H9 (cell line): ENCODE data around the gene VASP. TPM values are rescaled to one million over a fixed set of nuclear protein-coding genes. Genes with fewer than 3 reads are reported as not detected.

Experiments
- DNase-seq: peaks from one replicate; pipeline ENCODE4 v3.0.0-alpha.2; 2017
- H2AFZ ChIP-seq: one replicate; pipeline ENCODE4 v1.6.1; 2013; ENCODE audit warnings: mild to moderate bottlenecking, low read length, control low read depth, moderate library complexity
- H2AK5ac ChIP-seq: 2 replicates; pipeline ENCODE4 v1.6.1; 2013; ENCODE audit warnings: low read length, control low read depth, mixed read lengths; ENCODE audit not compliant: insufficient read length
- H2BK120ac ChIP-seq: one replicate; pipeline ENCODE4 v1.6.1; 2013; ENCODE audit warnings: low read depth, mild to moderate bottlenecking, low read length, control low read depth, inconsistent platforms; ENCODE audit not compliant: poor library complexity, severe bottlenecking
- H2BK12ac ChIP-seq: 2 replicates; pipeline ENCODE4 v1.6.1; 2013; ENCODE audit warnings: low read length, control low read depth, mixed read lengths, low read depth; ENCODE audit not compliant: insufficient read length
- H2BK15ac ChIP-seq: 2 replicates; pipeline ENCODE4 v1.6.1; 2013; ENCODE audit warnings: low read depth, low read length, control low read depth
- H2BK20ac ChIP-seq: one replicate; pipeline ENCODE4 v1.6.1; 2013; ENCODE audit warnings: low read depth, mild to moderate bottlenecking, low read length, control low read depth, inconsistent platforms; ENCODE audit not compliant: poor library complexity, severe bottlenecking
- H2BK5ac ChIP-seq: 2 replicates; pipeline ENCODE4 v1.6.1; 2013; ENCODE audit warnings: low read length, control low read depth, mixed read lengths; ENCODE audit not compliant: insufficient read length
- H3K14ac ChIP-seq: 2 replicates; pipeline ENCODE4 v1.6.1; 2013; ENCODE audit warnings: low read length, control low read depth; ENCODE audit not compliant: insufficient read depth
- H3K18ac ChIP-seq: 2 replicates; pipeline ENCODE4 v1.6.1; 2013; ENCODE audit warnings: low read depth, mild to moderate bottlenecking, mixed read lengths, low read length, control low read depth; ENCODE audit not compliant: insufficient read length
- H3K23ac ChIP-seq: 2 replicates; pipeline ENCODE4 v1.6.1; 2013; ENCODE audit warnings: low read length, control low read depth, mixed read lengths, low read depth; ENCODE audit not compliant: insufficient read length
- H3K23me2 ChIP-seq: 2 replicates; pipeline ENCODE4 v1.6.1; 2013; ENCODE audit warnings: low read depth, mild to moderate bottlenecking, mixed read lengths, low read length, control low read depth; ENCODE audit not compliant: insufficient read length, poor library complexity, severe bottlenecking
- H3K27ac ChIP-seq: 2 replicates; pipeline ENCODE4 v1.5.1; 2013; ENCODE audit warnings: low read length, control low read depth, mixed read lengths, low read depth; ENCODE audit not compliant: insufficient read length
- H3K27me3 ChIP-seq: 2 replicates; pipeline ENCODE4 v1.6.1; 2013; ENCODE audit warnings: low read length, control low read depth, inconsistent platforms; ENCODE audit not compliant: insufficient read depth
- H3K4ac ChIP-seq: 2 replicates; pipeline ENCODE4 v1.6.1; 2013; ENCODE audit warnings: low read depth, mild to moderate bottlenecking, control low read depth, inconsistent platforms, low read length, moderate library complexity
- H3K4me1 ChIP-seq: 2 replicates; pipeline ENCODE4 v1.6.1; 2013; ENCODE audit warnings: low read length, control low read depth, inconsistent platforms; ENCODE audit not compliant: insufficient read depth
- H3K4me2 ChIP-seq: 2 replicates; pipeline ENCODE4 v1.6.1; 2013; ENCODE audit warnings: low read length, control low read depth, mixed read lengths; ENCODE audit not compliant: insufficient read length, insufficient read depth
- H3K56ac ChIP-seq: 2 replicates; pipeline ENCODE4 v1.6.1; 2013; ENCODE audit warnings: low read depth, mild to moderate bottlenecking, mixed read lengths, low read length, control low read depth; ENCODE audit not compliant: insufficient read length
- H3K79me1 ChIP-seq: 2 replicates; pipeline ENCODE4 v1.6.1; 2013; ENCODE audit warnings: low read depth, mild to moderate bottlenecking, moderate library complexity, low read length, control low read depth, inconsistent platforms; ENCODE audit not compliant: insufficient read depth, poor library complexity, severe bottlenecking
- H3K79me2 ChIP-seq: 2 replicates; pipeline ENCODE4 v1.6.1; 2013; ENCODE audit warnings: low read length, control low read depth, inconsistent platforms; ENCODE audit not compliant: insufficient read depth
- H3K9ac ChIP-seq: 2 replicates; pipeline ENCODE4 v1.6.1; 2013; ENCODE audit warnings: low read length, control low read depth, mixed read lengths; ENCODE audit not compliant: insufficient read length; ENCODE audit errors: extremely low read depth
- H3K9me3 ChIP-seq: one replicate; pipeline ENCODE4 v1.6.1; 2013; ENCODE audit warnings: low read depth, low read length, inconsistent platforms; ENCODE audit not compliant: control insufficient read depth
- H3T11ph ChIP-seq: one replicate; pipeline ENCODE4 v1.6.1; 2013; ENCODE audit warnings: mild to moderate bottlenecking, low read length, control low read depth, inconsistent platforms
- H4K20me1 ChIP-seq: one replicate; pipeline ENCODE4 v1.6.1; 2013; ENCODE audit not compliant: control insufficient read depth, insufficient read length, insufficient read depth
- H4K5ac ChIP-seq: 2 replicates; pipeline ENCODE4 v1.6.1; 2013; ENCODE audit warnings: low read depth, mild to moderate bottlenecking, mixed read lengths, low read length, control low read depth; ENCODE audit not compliant: insufficient read length
- H4K8ac ChIP-seq: replicated peaks from 2 replicates; pipeline ENCODE4 v1.6.1; 2013; ENCODE audit warnings: low read length, control low read depth, mixed read lengths, low read depth; ENCODE audit not compliant: insufficient read length
- H4K91ac ChIP-seq: 2 replicates; pipeline ENCODE4 v1.6.1; 2013; ENCODE audit warnings: low read depth, mild to moderate bottlenecking, moderate library complexity, mixed read lengths, low read length, control low read depth; ENCODE audit not compliant: insufficient read length
- H3K27ac Mint-ChIP-seq, 3 experiments: 2 replicates in 2 of 3; 3 replicates in 1 of 3; pipeline ENCODE4 v1.8.0; 2020 to 2021; ENCODE audit warnings: mixed read lengths in 3 of 3, mild to moderate bottlenecking in 1 of 3, moderate library complexity in 1 of 3
- H3K27me3 Mint-ChIP-seq: 2 replicates; pipeline ENCODE4 v1.8.0; 2021; ENCODE audit warnings: low read depth, mild to moderate bottlenecking, moderate library complexity, mixed read lengths
- H3K36me3 Mint-ChIP-seq, 3 experiments: 2 replicates in 2 of 3; 3 replicates in 1 of 3; pipeline ENCODE4 v1.8.0; 2020 to 2021; ENCODE audit warnings: low read depth in 3 of 3, mixed read lengths in 3 of 3; ENCODE audit not compliant: insufficient read depth in 1 of 3
- H3K4me1 Mint-ChIP-seq, 2 experiments: 2 replicates each; pipeline ENCODE4 v1.8.0; 2020; ENCODE audit warnings: mixed read lengths in 2 of 2
- H3K4me3 Mint-ChIP-seq, 2 experiments: 2 replicates in 1 of 2; 3 replicates in 1 of 2; pipeline ENCODE4 v1.8.0; 2020 to 2021; ENCODE audit warnings: mild to moderate bottlenecking in 2 of 2, mixed read lengths in 2 of 2, moderate library complexity in 1 of 2
- H3K9me3 Mint-ChIP-seq, 2 experiments: 2 replicates in 1 of 2; 3 replicates in 1 of 2; pipeline ENCODE4 v1.8.0; 2020; ENCODE audit warnings: mild to moderate bottlenecking in 2 of 2, mixed read lengths in 2 of 2, moderate library complexity in 1 of 2
- WGBS: extraction: QIAGEN DNeasy Blood & Tissue Kit; methylation state at CpG from one replicate; pipeline ENCODE4 v1.1.7; 2013; ENCODE audit warnings: missing lambda C conversion rate, low lambda C conversion rate, mixed read lengths; ENCODE audit not compliant: insufficient read length; ENCODE audit errors: extremely low coverage; 5-methylcytosine and 5-hydroxymethylcytosine counted together
- total RNA-seq: library from RNA; stranded (reverse); gene quantifications from 2 replicates; pipeline ENCODE4 v1.2.1, GENCODE V29; 2021
- TF ChIP-seq, protein P1 (sequence below): fragments of 200-600 bp; sonication (generic); conservative IDR thresholded peaks from 3 replicates; pipeline ENCODE4 v1.8.0; 2021; ENCODE audit warnings: antibody characterized with exemption, mild to moderate bottlenecking

The VASP gene
- total RNA-seq, 1 experiment from 2014 or later: 157 TPM

DNA sequence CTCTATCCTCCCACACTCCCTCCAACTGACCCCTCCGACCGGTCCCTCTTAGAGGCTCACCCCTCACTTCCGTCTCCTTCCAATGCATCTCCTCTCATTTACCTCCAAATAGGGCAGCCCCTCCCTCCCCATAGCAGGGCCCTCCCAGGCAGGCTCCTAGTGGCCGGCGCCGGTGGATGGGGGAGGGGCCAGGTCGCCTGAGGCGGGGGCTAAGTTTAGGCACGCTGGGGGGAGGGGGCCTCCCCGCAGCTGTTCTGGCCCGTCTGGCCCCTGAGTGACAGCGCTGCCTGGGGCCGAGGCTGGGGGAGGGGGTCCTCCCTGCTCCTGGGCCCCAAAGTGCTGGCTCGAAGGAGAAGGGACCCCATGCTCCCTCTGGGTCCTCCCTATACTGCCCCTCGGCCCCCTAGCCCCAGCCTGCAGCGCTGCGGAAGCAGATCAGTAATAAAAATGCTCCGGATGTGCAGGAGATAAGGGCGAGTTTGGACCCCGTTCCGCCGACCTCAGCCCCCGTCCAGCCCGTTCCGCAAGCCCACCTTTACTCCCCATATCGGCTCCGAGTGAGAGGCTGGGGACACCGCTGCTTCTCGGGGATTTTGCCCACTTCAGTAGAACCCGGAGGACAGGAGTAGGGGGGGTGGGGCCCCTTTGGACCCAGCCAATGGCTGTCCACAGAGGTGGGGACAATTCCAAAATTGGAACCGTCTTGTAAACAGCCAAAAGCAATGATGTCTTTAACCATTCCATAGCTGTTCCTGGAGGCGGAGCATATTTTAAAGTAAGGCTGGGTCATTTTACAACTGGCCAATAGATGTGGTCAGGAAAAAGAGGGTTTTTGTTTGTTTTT is 14.4 kb upstream of the VASP start:
- Histone ChIP-seq H2AFZ (no peak overlapping the region), H3K27me3 (no peaks in the 10 kb centered on the region; the same call in 1 of the 2 replicates), H4K5ac (no peak overlapping the region), H2BK120ac (no peak overlapping the region), H3K9ac (no peak overlapping the region), H3K14ac (peak overlapping the region; percentile 81), H2BK5ac (no peak overlapping the region), H4K20me1 (no peaks in the 10 kb centered on the region), H2BK12ac (no peak overlapping the region), H3K4ac (no peak overlapping the region), H3K79me2 (no peaks in the 10 kb centered on the region), H2BK20ac (no peak overlapping the region), H3K56ac (no peak overlapping the region), H3K23me2 (peaks cover 15% of the 10 kb centered on the region), H3K4me2 (peak overlapping the region; percentile 68), H3K18ac (peak overlapping the region; percentile 63), H4K91ac (no peak overlapping the region), H3K4me1 (no peaks in the 10 kb centered on the region), H3K9me3 (no peaks in the 10 kb centered on the region), H4K8ac (no peak overlapping the region), H3K79me1 (no peaks in the 10 kb centered on the region), H3K27ac (no peak overlapping the region), H3T11ph (no peak overlapping the region), H2AK5ac (no peak overlapping the region), H3K23ac (no peak overlapping the region), H2BK15ac (no peak overlapping the region; the same call in 1 of the 2 replicates)
- TF ChIP-seq, protein P1, sequence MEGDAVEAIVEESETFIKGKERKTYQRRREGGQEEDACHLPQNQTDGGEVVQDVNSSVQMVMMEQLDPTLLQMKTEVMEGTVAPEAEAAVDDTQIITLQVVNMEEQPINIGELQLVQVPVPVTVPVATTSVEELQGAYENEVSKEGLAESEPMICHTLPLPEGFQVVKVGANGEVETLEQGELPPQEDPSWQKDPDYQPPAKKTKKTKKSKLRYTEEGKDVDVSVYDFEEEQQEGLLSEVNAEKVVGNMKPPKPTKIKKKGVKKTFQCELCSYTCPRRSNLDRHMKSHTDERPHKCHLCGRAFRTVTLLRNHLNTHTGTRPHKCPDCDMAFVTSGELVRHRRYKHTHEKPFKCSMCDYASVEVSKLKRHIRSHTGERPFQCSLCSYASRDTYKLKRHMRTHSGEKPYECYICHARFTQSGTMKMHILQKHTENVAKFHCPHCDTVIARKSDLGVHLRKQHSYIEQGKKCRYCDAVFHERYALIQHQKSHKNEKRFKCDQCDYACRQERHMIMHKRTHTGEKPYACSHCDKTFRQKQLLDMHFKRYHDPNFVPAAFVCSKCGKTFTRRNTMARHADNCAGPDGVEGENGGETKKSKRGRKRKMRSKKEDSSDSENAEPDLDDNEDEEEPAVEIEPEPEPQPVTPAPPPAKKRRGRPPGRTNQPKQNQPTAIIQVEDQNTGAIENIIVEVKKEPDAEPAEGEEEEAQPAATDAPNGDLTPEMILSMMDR: no peak
- whole genome bisulfite sequencing: no CpG with 5 or more reads among the region's 32 CpGs
- Mint-ChIP-seq H3K4me1 (peaks cover 21 to 29% of the 10 kb centered on the region in 2 experiments), H3K27ac (peak overlapping the region; percentile 27 to 80 (median 62); a peak in 3 of 7 replicates), H3K36me3 (peaks cover 2 to 17% (median 14%) of the 10 kb centered on the region in 3 experiments; a peak in 6 of 7 replicates), H3K9me3 (no peaks in the 10 kb centered on the region; a peak in 2 of 5 replicates), H3K4me3 (peak overlapping the region; percentile 76 to 88), H3K27me3 (peaks cover 12% of the 10 kb centered on the region)
- DNase-seq: peak; percentile 94
